ENCODE data around the gene TMEM272. TPM values are rescaled to one million over a fixed set of nuclear protein-coding genes. Genes with fewer than 3 reads are reported as not detected.

The TMEM272 gene
- total and polyA plus RNA-seq, 2 donors (not counting 1 experiment from before 2014, with no cell fraction given) = not detected

DNA sequence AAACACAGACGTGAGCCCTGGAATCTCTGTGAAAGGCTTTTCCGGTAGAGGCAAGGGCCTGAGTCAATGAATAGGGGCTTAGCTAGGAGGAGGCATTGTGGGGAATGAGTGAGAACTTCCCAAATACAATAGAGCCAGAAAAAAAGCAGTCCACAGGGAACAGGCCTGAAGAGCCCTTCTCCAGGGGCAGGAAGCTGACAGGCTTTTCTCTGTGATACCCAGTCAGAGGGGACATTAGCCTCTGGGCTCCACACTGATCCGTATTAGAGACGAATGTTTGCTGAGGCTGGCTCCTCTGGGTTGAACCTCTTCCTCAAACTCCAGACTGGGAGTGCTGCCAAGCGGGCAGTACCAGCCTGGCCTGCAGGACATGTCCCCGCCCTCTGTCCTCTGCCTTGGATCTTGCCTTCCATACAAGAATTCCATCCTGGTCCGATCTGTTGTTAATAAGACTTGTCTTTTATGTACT, 43.3 kb downstream of the TMEM272 start:
- Histone ChIP-seq H3K36me3 (replicated peaks in 1 of 2; ENCODE audit: control extremely low read depth in 1 of 2, control insufficient read depth in 1 of 2, extremely low read depth in 1 of 2, insufficient read depth in 2 of 2, low read length in 1 of 2) (no peaks in the 10 kb centered on the region), H3K4me2 (replicated peaks; ENCODE audit: low read depth, low read length, poor library complexity, severe bottlenecking) (no peak overlapping the region), H3K9me3 (ENCODE audit: control extremely low read depth in 1 of 3, control insufficient read depth in 2 of 3, insufficient read depth in 1 of 3, low read length in 2 of 3) (no peaks in the 10 kb centered on the region), H3K4me3 (ENCODE audit: control extremely low read depth in 1 of 5, extremely low read depth in 1 of 5, insufficient read depth in 1 of 5, low read depth in 2 of 5, low read length in 4 of 5) (no peak overlapping the region), H3K4me1 (ENCODE audit: control insufficient read depth in 2 of 2, insufficient read depth in 2 of 2, low read length in 2 of 2) (peaks cover 19 to 27% of the 10 kb centered on the region in 2 donors), H4K20me1 (ENCODE audit: control insufficient read depth, insufficient read depth, low read length, poor library complexity, severe bottlenecking) (no peaks in the 10 kb centered on the region), H3K9ac (ENCODE audit: low read length) (no peak overlapping the region), H3K27me3 (replicated peaks in 1 of 4; ENCODE audit: control extremely low read depth in 1 of 4, control insufficient read depth in 3 of 4, insufficient read depth in 4 of 4, low read length in 3 of 4) (no peaks in the 10 kb centered on the region), H2AFZ (ENCODE audit: insufficient read depth, low read depth, low read length, poor library complexity, severe bottlenecking) (no peak overlapping the region), H3K27ac (ENCODE audit: low read length in 2 of 2) (no peak overlapping the region), H3K79me2 (ENCODE audit: control insufficient read depth, insufficient read depth, low read length) (peaks cover 17% of the 10 kb centered on the region)
- Mint-ChIP-seq H3K4me3 (peak overlapping the region; percentile 0), H3K27me3 (no peaks in the 10 kb centered on the region), H3K9me3 (ENCODE audit: insufficient read depth) (no peaks in the 10 kb centered on the region), H3K27ac (peak overlapping the region; percentile 100), H3K4me1 (peaks cover 42% of the 10 kb centered on the region)
- no peak for DNase-seq
- TF ChIP-seq, protein P1, sequence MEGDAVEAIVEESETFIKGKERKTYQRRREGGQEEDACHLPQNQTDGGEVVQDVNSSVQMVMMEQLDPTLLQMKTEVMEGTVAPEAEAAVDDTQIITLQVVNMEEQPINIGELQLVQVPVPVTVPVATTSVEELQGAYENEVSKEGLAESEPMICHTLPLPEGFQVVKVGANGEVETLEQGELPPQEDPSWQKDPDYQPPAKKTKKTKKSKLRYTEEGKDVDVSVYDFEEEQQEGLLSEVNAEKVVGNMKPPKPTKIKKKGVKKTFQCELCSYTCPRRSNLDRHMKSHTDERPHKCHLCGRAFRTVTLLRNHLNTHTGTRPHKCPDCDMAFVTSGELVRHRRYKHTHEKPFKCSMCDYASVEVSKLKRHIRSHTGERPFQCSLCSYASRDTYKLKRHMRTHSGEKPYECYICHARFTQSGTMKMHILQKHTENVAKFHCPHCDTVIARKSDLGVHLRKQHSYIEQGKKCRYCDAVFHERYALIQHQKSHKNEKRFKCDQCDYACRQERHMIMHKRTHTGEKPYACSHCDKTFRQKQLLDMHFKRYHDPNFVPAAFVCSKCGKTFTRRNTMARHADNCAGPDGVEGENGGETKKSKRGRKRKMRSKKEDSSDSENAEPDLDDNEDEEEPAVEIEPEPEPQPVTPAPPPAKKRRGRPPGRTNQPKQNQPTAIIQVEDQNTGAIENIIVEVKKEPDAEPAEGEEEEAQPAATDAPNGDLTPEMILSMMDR (IDR thresholded peaks at IDR 0.05) = no peak
- TF ChIP-seq EZH2 (IDR thresholded peaks at IDR 0.05; ENCODE audit: borderline replicate concordance, insufficient read depth, low read depth, low read length, poor library complexity, severe bottlenecking) = no peak
- intact Hi-C loops (cut with micrococcal nuclease) = loop anchor here (10.0 kb wide), 1 partner anchor 577 kb away; the partner anchor contains the start of gene FAM124A
- 86% methylated on average over 4 of the region's 7 CpGs for WGBS (ENCODE audit: insufficient coverage)
- CTCF ChIA-PET = interaction anchor here (0.6 to 6.2 kb wide), 6 partner anchors 9 to 653 kb away, joined by 3 to 101 read pairs (median 6); no protein-coding TSS in a partner anchor
- ATAC-seq (ENCODE audit: low read depth) = no peak
- POLR2A ChIA-PET = no interaction called here

DNA sequence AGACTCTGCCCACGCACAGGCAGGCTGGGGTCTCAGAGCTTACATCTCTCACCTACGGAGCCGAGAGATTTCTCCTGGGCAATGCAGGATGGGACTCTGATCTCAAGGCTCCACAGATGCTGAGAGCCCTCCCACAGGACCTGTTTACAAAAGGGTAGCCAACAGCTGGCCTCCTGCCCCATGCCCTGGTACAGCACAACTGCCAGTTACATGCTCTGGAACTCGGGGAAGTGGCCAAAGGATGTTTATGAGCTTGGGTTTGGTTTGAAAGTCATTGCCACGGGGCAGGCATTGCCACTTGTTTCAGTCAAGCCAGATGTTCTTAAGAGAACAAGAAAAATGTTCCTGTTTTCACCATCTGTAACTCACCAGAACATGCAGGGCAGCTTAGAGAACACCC, 44.5 kb downstream of the TMEM272 start:
- H3K36me3 ChIP-seq (replicated peaks in 1 of 2; ENCODE audit: control extremely low read depth in 1 of 2, control insufficient read depth in 1 of 2, extremely low read depth in 1 of 2, insufficient read depth in 2 of 2, low read length in 1 of 2) = no peaks in the 10 kb centered on the region
- no peak for DNase-seq
- H3K4me1 ChIP-seq (ENCODE audit: control insufficient read depth in 2 of 2, insufficient read depth in 2 of 2, low read length in 2 of 2) = peaks cover 24 to 33% of the 10 kb centered on the region in 2 donors
- H3K4me2 ChIP-seq (replicated peaks; ENCODE audit: low read depth, low read length, poor library complexity, severe bottlenecking) = no peak overlapping the region
- no peak overlapping the region for H3K27ac ChIP-seq (ENCODE audit: low read length in 2 of 2)
- CTCF ChIA-PET = interaction anchor here (0.7 to 6.2 kb wide), 10 partner anchors 9 to 675 kb away, joined by 3 to 101 read pairs (median 3); no protein-coding TSS in a partner anchor
- POLR2A ChIA-PET = no interaction called here
- WGBS (ENCODE audit: insufficient coverage) = 60% methylated on average over 3 of the region's 5 CpGs
- H3K4me3 Mint-ChIP-seq = no peak overlapping the region
- no peaks in the 10 kb centered on the region for H3K9me3 Mint-ChIP-seq (ENCODE audit: insufficient read depth)
- TF ChIP-seq, protein P1 (IDR thresholded peaks at IDR 0.05) = no peak
- TF ChIP-seq EZH2 (IDR thresholded peaks at IDR 0.05; ENCODE audit: borderline replicate concordance, insufficient read depth, low read depth, low read length, poor library complexity, severe bottlenecking) = no peak
- no peak overlapping the region for H3K4me3 ChIP-seq (ENCODE audit: control extremely low read depth in 1 of 5, extremely low read depth in 1 of 5, insufficient read depth in 1 of 5, low read depth in 2 of 5, low read length in 4 of 5)
- peaks cover 38% of the 10 kb centered on the region for H3K4me1 Mint-ChIP-seq
- H3K27ac Mint-ChIP-seq = no peak overlapping the region
- H3K27me3 Mint-ChIP-seq = no peaks in the 10 kb centered on the region
- no peak overlapping the region for H3K9ac ChIP-seq (ENCODE audit: low read length)
- H4K20me1 ChIP-seq (ENCODE audit: control insufficient read depth, insufficient read depth, low read length, poor library complexity, severe bottlenecking) = no peaks in the 10 kb centered on the region
- H2AFZ ChIP-seq (ENCODE audit: insufficient read depth, low read depth, low read length, poor library complexity, severe bottlenecking) = no peak overlapping the region
- H3K79me2 ChIP-seq (ENCODE audit: control insufficient read depth, insufficient read depth, low read length) = peaks cover 17% of the 10 kb centered on the region
- no peaks in the 10 kb centered on the region for H3K9me3 ChIP-seq (ENCODE audit: control extremely low read depth in 1 of 3, control insufficient read depth in 2 of 3, insufficient read depth in 1 of 3, low read length in 2 of 3)
- no peak for ATAC-seq (ENCODE audit: low read depth)
- H3K27me3 ChIP-seq (replicated peaks in 1 of 4; ENCODE audit: control extremely low read depth in 1 of 4, control insufficient read depth in 3 of 4, insufficient read depth in 4 of 4, low read length in 3 of 4) = no peaks in the 10 kb centered on the region
- intact Hi-C loops (cut with micrococcal nuclease) = loop anchor here (10.0 kb wide), 1 partner anchor 576 kb away; the partner anchor contains the start of gene FAM124A
